ENCODE data around the gene KRT38. TPM values are rescaled to one million over a fixed set of nuclear protein-coding genes. Genes with fewer than 3 reads are reported as not detected.

Gene KRT38
- polyA plus RNA-seq, 1 of the 3 experiments (the other 2 are of a cell fraction), result not detected

GRCh38 chr17:41437254-41437653, 3.5 kb downstream of the KRT38 start:
- 36% methylated on average over 7 of the region's 7 CpGs for WGBS (ENCODE audit: low lambda C conversion rate)
- DNase-seq, result no peak
- Histone ChIP-seq H3K27ac (ENCODE audit: low read depth in 2 of 2, low read length in 1 of 2) (no peak overlapping the region), H3K9me3 (no peaks in the 10 kb centered on the region), H2AFZ (ENCODE audit: low read depth) (no peak overlapping the region), H3K4me1 (ENCODE audit: control insufficient read depth in 1 of 2, insufficient read depth in 2 of 2, low read depth in 1 of 2, low read length in 1 of 2) (no peaks in the 10 kb centered on the region), H3K79me2 (ENCODE audit: insufficient read depth) (no peaks in the 10 kb centered on the region), H3K36me3 (replicated peaks in 1 of 2; ENCODE audit: control insufficient read depth in 1 of 2, insufficient read depth in 2 of 2, low read length in 1 of 2) (no peaks in the 10 kb centered on the region), H3K4me3 (ENCODE audit: low read depth in 2 of 2, low read length in 1 of 2) (no peak overlapping the region), H4K20me1 (ENCODE audit: insufficient read depth) (no peaks in the 10 kb centered on the region), H3F3A (replicated peaks; ENCODE audit: insufficient read depth) (no peaks in the 10 kb centered on the region), H3K9me2 (no peaks in the 10 kb centered on the region), H3K4me2 (no peak overlapping the region), H3K9ac (no peak overlapping the region), H3K27me3 (ENCODE audit: insufficient read depth) (no peaks in the 10 kb centered on the region)
- ChIA-PET POLR2A (no interaction called here), CTCF (interaction anchor here (1.4 kb wide), 1 partner anchor 111 kb away, joined by 3 read pairs; no protein-coding TSS in a partner anchor)
- TF ChIP-seq PBX3 (IDR thresholded peaks at IDR 0.05) (no peak), CHD2 (IDR thresholded peaks at IDR 0.05; ENCODE audit: low read length, partially characterized antibody) (no peak), USF2 (IDR thresholded peaks at IDR 0.05; ENCODE audit: borderline replicate concordance, low read depth, low read length) (no peak), EZH2phosphoT487 (IDR thresholded peaks at IDR 0.05; ENCODE audit: borderline replicate concordance, low read depth) (no peak), NFIC (IDR thresholded peaks at IDR 0.05; ENCODE audit: borderline replicate concordance) (no peak), TEAD4 (IDR thresholded peaks at IDR 0.05; ENCODE audit: borderline replicate concordance, insufficient read depth) (no peak), RAD21 (IDR thresholded peaks at IDR 0.05; ENCODE audit: low read length) (no peak), RFX5 (IDR thresholded peaks at IDR 0.05; ENCODE audit: low read length) (no peak), REST (IDR thresholded peaks at IDR 0.05; ENCODE audit: low read depth, low read length) (no peak), FOSL2 (IDR thresholded peaks at IDR 0.05; ENCODE audit: borderline replicate concordance, low read depth) (no peak), RXRA (IDR thresholded peaks at IDR 0.05; ENCODE audit: borderline replicate concordance, low read depth) (no peak), USF1 (IDR thresholded peaks at IDR 0.05; ENCODE audit: borderline replicate concordance, low read depth) (no peak), GATA2 (CRISPR knock-in tag; IDR thresholded peaks at IDR 0.05) (no peak), JUND (IDR thresholded peaks at IDR 0.05) (no peak), FOXJ3 (CRISPR knock-in tag; IDR thresholded peaks at IDR 0.05) (no peak), RCOR1 (IDR thresholded peaks at IDR 0.05; ENCODE audit: low read length) (no peak), NRF1 (IDR thresholded peaks at IDR 0.05; ENCODE audit: low read depth, low read length) (no peak), SMC3 (IDR thresholded peaks at IDR 0.05; ENCODE audit: low read depth, low read length) (no peak)
